ENCODE measurements around the gene MYOM1.

DNA sequence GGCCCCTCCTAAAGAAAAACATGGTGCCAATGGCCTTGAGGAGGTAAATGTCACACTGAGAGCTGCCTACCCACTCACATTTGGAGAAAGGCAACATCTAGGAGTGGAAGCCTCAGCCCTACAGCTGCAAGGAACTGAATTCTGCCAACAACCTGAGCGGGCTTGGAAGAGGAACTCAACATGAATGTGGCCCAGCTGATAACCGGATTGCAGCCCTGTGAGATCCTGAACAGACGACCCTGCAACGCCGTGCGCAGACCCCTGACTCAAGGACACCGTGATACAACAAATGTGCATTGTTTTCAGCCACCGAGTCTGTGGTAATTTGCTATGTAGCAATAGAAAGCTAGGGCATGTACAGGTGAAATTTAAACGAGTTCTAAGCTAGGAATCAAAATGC lies 99.4 kb downstream of the MYOM1 start:
- TF ChIP-seq POLR2A (IDR thresholded peaks at IDR 0.05; ENCODE audit: low read length), result no peak
- TF ChIP-seq GATA1 (IDR thresholded peaks at IDR 0.05; ENCODE audit: low read depth, low read length), result no peak
